Measurements from ENCODE around the gene NIT2. TPM values are rescaled to one million over a fixed set of nuclear protein-coding genes. Genes with fewer than 3 reads are reported as not detected.

NIT2 gene
- total RNA-seq, 1 donor from 2014 or later: 5.3 TPM

DNA sequence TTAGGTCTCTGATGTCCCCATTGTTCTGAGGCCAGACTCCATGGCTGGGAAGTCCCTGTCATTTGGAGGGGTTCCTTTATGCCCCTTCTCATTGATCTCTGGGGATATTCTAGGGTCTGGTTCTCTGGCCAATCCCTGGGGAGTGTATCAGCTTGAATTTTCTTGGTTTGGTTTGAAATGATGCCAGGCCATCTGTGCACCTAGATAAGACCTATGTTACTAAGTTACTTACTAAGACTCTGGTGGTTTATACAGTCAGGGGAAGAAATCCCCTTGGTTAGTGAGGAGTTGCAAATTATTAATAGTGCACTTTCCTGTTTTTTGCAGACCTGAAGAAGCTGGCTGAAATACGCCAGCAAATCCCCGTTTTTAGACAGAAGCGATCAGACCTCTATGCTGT, 20.3 kb downstream of the NIT2 start:
- no peaks in the 10 kb centered on the region for H3K4me1 ChIP-seq
- intact Hi-C loops (cut with DNase I): no loop called here
- TF ChIP-seq, protein P1, sequence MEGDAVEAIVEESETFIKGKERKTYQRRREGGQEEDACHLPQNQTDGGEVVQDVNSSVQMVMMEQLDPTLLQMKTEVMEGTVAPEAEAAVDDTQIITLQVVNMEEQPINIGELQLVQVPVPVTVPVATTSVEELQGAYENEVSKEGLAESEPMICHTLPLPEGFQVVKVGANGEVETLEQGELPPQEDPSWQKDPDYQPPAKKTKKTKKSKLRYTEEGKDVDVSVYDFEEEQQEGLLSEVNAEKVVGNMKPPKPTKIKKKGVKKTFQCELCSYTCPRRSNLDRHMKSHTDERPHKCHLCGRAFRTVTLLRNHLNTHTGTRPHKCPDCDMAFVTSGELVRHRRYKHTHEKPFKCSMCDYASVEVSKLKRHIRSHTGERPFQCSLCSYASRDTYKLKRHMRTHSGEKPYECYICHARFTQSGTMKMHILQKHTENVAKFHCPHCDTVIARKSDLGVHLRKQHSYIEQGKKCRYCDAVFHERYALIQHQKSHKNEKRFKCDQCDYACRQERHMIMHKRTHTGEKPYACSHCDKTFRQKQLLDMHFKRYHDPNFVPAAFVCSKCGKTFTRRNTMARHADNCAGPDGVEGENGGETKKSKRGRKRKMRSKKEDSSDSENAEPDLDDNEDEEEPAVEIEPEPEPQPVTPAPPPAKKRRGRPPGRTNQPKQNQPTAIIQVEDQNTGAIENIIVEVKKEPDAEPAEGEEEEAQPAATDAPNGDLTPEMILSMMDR (IDR thresholded peaks at IDR 0.05): no peak
- H3K27me3 ChIP-seq: no peaks in the 10 kb centered on the region
- peaks cover 35 to 71% of the 10 kb centered on the region in 2 donors for H3K36me3 ChIP-seq
- no peaks in the 10 kb centered on the region for H3K9me3 ChIP-seq
- no peak overlapping the region for H3K27ac ChIP-seq
- no peak overlapping the region for H3K4me3 ChIP-seq
- no peak for DNase-seq (ENCODE audit: low spot score in 2 of 2)

DNA sequence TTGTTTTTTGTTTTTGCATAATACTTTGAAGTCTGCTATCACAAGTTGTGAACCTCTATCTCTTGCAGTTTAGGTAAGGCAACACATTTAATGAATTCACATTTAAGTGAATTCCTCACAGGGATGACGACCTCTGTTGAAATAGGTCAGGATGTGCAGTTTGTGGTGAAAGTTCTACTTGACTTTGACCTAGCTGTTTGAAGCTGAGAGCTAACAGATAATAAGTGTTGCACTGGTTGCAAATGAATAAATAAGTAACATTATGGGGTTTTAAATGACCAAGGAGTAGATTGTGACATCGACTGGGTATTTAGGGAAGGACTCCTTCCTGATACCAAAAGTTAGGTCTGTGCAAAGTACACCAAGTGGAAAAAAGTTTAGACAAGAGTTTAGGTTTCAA, 23.9 kb downstream of the NIT2 start:
- Histone ChIP-seq H3K27me3 (no peaks in the 10 kb centered on the region), H3K9me3 (no peaks in the 10 kb centered on the region), H3K36me3 (peaks cover 26 to 73% of the 10 kb centered on the region in 2 donors), H3K4me3 (no peak overlapping the region), H3K27ac (no peak overlapping the region), H3K4me1 (no peaks in the 10 kb centered on the region)
- intact Hi-C loops (cut with DNase I): no loop called here
- no peak for DNase-seq (ENCODE audit: low spot score in 2 of 2)
- TF ChIP-seq, protein P1 (IDR thresholded peaks at IDR 0.05): no peak

DNA sequence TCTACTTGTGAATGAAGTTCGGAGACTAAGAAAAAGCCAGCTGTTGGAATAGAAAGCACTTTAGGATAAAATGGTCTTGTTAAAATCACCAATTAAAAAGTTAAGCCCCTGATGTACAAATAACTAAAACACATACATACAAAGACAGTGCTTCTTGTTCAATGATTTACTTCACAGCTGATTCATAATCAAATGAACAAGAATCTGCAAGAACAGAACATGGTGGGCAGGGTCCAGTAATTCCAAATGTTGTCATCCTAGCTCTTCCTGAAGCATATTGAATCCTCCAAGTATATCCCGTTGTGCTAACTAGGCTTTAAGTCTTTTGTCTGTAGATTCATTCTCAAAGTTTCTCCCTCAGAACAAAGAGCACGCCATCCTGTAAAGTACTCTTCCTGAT, 24.5 kb downstream of the NIT2 start:
- H3K27me3 ChIP-seq: no peaks in the 10 kb centered on the region
- no peaks in the 10 kb centered on the region for H3K9me3 ChIP-seq
- DNase-seq (ENCODE audit: low spot score in 2 of 2): no peak
- no peak overlapping the region for H3K4me3 ChIP-seq
- TF ChIP-seq, protein P1 (IDR thresholded peaks at IDR 0.05): no peak
- H3K27ac ChIP-seq: no peak overlapping the region
- H3K4me1 ChIP-seq: no peaks in the 10 kb centered on the region
- peaks cover 27 to 73% of the 10 kb centered on the region in 2 donors for H3K36me3 ChIP-seq
- intact Hi-C loops (cut with DNase I): no loop called here

DNA sequence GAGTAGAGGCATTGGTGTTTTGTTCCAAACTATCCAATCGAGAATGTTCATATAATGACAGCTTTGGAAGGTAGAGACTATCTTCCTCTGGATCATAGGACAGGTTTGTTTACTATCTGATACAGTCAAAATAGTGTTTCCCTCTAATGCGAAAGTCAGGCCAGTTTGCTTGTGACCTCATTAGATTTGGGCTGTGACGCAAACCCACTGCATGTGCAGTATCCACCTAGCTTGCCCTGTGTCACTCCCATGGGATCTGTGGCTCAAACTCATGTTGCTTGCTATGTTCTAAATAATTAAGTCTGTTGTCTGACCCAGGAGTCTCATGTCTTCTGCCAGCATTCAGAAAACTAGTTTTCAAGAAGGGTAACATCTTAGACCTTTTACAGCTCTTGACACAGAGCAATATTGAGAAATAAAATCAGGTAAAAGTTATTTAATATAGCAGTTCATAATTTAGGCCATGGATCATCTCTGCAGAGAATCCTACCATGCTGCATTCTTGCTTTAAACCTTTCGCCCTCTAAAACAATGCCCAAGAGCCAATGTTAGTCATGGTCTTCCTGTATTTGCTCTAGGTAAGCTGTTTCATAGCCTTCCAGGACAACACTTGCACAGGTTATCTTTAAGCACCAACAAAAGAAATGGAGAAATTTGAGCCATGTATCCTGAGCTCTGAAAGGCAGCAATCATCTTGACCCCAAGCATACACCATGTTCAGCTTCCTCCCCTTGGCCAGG, 26.4 kb downstream of the NIT2 start:
- no peak overlapping the region for H3K27ac ChIP-seq
- no peaks in the 10 kb centered on the region for H3K9me3 ChIP-seq
- H3K36me3 ChIP-seq: peaks cover 30 to 62% of the 10 kb centered on the region in 2 donors
- no peak for DNase-seq (ENCODE audit: low spot score in 2 of 2)
- H3K4me3 ChIP-seq: no peak overlapping the region
- H3K4me1 ChIP-seq: no peaks in the 10 kb centered on the region
- intact Hi-C loops (cut with DNase I): no loop called here
- TF ChIP-seq, protein P1 (IDR thresholded peaks at IDR 0.05): no peak
- no peaks in the 10 kb centered on the region for H3K27me3 ChIP-seq

DNA sequence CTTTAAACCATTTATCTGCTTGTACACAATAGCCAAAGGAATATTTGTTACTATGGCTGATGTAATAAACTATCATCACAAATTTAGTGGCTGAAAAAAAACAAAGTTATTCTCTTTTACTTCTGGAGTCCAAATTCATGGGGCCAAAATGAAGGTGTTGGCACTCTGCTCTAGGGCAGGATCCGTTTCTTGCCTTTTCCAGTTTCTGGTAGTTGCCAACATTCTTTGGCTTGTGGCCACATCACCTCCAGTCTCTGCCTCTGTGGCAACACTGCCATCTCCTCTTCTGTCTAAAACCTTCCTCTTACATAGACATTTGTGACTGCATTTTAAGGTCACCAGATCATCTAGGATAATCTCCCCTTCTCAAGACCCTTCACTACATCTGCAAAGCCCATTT, 27.3 kb downstream of the NIT2 start:
- Histone ChIP-seq H3K27me3 (no peaks in the 10 kb centered on the region), H3K27ac (no peak overlapping the region), H3K4me3 (no peak overlapping the region), H3K9me3 (no peaks in the 10 kb centered on the region), H3K36me3 (peaks cover 35 to 53% of the 10 kb centered on the region in 2 donors), H3K4me1 (no peaks in the 10 kb centered on the region)
- DNase-seq (ENCODE audit: low spot score in 2 of 2): no peak
- intact Hi-C loops (cut with DNase I): no loop called here
- TF ChIP-seq, protein P1 (IDR thresholded peaks at IDR 0.05): no peak
